A549 treated with DMSO at 1 μM for 4 hours (cell line): ENCODE data around the gene GPR27. TPM values are rescaled to one million over a fixed set of nuclear protein-coding genes. Genes with fewer than 3 reads are reported as not detected.

Experiments
- total RNA-seq: library from RNA; stranded (reverse); fragments of 200-300 nt; extraction: Qiagen RNA extraction; gene quantifications from 5 replicates; pipeline ENCODE4 v1.2.3, GENCODE V29; 2022; ENCODE audit warnings: low read depth

Gene GPR27, protein sequence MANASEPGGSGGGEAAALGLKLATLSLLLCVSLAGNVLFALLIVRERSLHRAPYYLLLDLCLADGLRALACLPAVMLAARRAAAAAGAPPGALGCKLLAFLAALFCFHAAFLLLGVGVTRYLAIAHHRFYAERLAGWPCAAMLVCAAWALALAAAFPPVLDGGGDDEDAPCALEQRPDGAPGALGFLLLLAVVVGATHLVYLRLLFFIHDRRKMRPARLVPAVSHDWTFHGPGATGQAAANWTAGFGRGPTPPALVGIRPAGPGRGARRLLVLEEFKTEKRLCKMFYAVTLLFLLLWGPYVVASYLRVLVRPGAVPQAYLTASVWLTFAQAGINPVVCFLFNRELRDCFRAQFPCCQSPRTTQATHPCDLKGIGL
- total RNA-seq, result 2.6 to 4.0 TPM (median 3.1 TPM) in 5 replicates

DNA sequence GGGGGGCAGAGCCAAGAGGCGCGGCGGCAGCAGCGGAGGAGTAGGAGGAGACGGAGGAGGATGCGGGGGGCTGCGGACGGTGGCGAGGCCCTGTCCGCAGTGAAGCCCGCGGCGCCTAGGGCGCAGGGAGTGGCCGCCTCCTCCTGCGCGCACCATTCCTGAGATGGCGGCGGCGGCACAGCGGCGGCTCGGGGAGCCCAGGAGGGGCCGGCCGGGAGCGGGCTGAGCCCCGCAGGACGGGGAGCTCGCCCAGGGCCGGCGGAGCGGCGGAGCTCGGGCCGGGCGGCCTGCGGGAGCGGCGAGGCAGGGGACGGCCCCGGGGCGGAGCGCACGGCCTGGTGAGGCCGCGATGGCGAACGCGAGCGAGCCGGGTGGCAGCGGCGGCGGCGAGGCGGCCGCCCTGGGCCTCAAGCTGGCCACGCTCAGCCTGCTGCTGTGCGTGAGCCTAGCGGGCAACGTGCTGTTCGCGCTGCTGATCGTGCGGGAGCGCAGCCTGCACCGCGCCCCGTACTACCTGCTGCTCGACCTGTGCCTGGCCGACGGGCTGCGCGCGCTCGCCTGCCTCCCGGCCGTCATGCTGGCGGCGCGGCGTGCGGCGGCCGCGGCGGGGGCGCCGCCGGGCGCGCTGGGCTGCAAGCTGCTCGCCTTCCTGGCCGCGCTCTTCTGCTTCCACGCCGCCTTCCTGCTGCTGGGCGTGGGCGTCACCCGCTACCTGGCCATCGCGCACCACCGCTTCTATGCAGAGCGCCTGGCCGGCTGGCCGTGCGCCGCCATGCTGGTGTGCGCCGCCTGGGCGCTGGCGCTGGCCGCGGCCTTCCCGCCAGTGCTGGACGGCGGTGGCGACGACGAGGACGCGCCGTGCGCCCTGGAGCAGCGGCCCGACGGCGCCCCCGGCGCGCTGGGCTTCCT is at the start of gene GPR27:
GPR27 (plus strand) TSS at position 155 of the 909 bp plus-strand sequence; CDS start at position 350, 195 bp downstream.

DNA sequence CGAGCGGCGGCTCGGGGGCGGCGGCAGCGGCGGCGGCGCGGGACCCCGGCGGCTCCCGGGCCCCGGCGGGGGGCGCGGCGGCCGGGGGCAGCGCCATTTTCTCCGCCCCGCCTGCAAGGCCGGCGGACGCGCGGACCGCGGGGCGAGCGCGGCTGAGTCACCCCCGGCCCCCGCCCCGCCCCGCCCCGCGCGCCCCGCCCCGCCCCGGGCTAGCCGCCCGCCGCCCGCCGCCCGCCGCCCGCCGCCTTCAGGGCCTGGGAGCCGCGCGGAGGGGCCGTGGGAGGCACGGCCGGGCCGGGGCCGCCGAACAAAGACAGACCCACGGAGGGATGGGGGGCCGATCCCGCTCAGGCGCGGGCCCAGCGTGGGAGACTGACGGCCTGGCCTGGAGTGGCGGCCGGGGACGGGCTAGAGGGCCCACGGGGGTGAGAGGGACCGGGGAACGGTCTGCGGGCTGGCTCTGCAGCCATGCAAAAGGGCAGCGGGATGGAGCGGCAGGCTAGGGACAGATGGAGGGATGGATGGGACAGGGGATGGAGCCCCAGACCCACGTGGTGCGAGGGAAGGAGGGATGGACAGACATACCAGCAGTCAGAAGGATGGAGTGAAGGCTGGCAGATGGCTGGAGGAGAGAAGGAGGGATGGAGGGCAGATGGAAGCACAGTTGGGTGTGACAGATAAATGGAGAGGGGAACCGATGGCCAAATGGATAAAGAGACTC is 28.2 kb upstream of the GPR27 start, which contains the start of gene EIF4E3:
EIF4E3 (minus strand) TSS at position 132 of the 721 bp plus-strand sequence; CDS start at position 97, 35 bp downstream.

DNA sequence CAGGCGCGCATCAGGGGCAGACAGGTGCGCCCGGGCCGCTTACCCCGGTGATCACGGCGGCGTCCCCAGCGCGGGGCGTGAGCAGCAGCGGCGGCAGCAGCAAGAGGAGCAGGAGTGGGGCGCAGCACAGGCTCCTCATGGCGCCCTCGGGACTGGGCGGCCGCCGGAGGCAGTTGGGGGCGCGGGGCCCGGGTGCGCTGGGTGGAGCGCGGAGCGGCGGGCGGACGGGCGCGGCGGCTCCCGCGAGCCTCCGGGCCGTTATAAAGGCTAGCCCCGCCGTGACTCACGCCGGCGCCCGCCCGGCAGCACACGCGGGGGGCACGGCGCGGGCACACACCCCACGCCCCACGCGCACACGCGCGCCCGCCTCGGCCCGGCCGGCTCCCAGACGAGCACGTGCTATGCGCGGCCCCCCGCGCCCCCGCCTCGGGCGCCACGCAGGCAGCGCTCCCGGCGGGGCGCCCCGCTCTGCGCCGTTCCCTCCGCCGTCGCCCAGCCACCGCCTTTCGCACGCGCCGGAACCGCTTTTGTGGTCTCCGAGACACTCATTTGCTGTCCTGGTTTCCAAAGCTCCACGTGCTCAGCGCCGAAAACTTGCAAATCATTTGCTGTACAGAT is 31.4 kb downstream of the GPR27 start, which contains the start of gene PROK2:
PROK2 (minus strand) TSS at position 235 of the 618 bp plus-strand sequence; CDS start at position 139, 96 bp downstream.

Other genes starting within 250 kb of the GPR27 start
- gene FOXP1, start 170.1 kb upstream of the GPR27 start, total RNA-seq, result 9.4 to 13.4 TPM (median 11.7 TPM) in 5 replicates
- 2.6 to 4.2 TPM (median 3.7 TPM) in 5 replicates for gene EIF4E3, start 28.5 kb upstream of the GPR27 start, total RNA-seq
- not detected in 5 replicates for gene PROK2, start 31.3 kb downstream of the GPR27 start, total RNA-seq